ENCODE measurements around the gene MORN1.

MORN1 gene

DNA sequence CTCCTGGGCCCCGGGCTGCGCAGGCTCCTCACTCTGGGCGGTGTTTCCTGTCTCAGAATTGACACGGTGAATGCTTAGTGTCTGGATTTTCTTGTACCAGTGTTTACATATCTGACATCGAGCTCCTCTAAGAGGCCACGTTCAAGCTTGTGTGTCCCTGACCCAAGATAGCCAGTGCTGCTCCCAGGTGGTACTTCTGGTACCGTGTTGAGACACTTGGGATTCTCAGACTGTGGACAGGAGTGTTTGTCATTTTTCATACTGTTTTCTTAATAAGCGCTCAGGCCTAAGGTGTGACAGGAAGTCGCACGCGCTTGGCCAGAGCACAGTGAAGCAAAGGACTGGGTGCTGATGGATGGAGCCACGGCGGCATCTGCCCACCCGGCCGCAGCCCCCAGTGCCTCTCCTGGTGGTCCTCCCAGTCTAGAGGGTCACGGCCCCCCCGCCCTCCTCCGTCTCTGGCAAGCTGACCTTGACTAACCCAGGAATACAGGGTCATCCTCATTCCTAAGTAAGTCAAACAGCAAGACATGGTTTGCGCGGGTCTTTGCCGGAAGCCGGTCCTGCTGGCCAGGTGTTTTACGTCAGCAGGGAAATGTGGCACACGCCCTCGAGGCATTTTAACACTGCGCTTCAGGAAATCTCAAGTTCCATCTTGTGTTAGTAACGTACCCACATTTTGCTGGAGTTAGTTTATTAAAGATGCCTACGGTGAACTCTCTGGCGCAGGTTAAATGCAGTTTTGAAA, 13.0 kb upstream of the MORN1 start:
- DNase-seq = no peak

DNA sequence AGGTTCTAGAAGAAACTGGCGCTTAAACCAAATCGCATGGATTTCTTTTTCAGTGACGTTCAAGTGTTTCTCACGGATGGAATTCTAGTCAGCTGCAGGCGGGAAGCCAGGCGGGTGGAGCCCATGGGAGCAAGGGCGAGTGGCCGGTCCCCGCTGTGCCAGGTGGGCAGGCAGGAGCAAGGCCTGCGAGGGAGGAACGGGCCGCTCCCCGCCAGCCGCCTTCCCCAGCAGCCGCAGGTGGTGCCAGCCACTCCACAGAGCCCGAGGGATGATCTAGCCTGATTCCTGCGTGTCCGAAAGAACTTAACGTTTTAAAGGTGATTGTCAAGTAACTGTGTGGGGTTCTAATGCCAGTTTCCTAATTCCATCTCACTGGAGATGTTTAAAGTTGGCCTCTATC, 11.9 kb upstream of the MORN1 start:
- no peak for DNase-seq

DNA sequence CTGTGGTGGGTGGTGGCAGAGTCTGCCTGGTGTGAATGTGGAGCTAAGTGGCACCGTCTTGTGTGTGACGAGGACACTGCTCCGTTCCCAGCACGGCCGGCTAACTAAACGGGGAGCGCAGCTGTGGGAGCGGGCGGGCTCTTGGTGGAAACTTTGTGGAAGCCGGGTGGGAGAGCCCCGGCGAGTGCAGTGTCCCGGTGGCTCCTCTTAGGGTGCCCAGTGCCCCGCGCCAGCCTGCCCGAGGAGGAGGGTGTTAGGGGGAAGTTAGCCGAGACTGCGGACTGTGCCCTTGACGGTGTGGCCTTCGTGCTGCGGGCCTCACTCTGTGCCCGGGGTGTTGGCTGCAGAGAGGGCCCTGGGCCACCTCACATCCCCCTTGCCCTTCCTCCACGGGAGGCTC, 11.1 kb upstream of the MORN1 start:
- DNase-seq = no peak

DNA sequence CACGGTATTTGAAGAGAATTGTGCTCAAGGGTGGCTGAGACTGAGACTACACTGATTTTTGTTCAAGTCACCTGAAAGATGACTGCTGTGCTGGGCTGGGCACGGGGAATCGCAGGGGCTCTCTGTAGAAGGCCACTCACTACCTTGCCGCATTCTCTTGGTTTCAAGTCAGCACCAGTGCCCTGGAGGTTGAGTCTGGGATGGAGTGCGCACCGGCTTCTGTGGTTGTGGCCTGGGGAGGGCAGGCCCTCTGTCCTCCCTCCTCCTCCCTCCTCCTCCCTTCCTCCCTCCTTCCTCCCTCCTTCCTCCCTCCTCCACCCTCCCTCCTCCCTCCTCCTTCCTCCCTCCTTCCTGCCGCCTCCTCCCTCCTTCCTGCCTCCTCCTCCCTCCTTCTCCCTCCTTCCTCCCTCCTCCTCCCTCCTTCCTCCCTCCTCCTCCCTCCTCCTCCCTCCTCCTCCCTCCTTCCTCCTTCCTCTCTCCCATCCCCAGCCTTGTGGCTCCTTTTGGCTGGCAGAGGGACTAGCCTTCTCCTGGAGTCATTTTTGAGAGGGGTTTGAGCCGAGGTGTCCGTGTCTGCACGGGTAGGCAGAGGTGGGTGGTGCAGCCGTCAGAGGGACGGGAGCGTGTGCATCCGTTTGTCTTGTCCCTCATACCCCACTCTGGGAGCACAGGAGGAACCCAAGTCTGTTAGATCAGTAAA, 9.7 kb upstream of the MORN1 start:
- no peak for DNase-seq

DNA sequence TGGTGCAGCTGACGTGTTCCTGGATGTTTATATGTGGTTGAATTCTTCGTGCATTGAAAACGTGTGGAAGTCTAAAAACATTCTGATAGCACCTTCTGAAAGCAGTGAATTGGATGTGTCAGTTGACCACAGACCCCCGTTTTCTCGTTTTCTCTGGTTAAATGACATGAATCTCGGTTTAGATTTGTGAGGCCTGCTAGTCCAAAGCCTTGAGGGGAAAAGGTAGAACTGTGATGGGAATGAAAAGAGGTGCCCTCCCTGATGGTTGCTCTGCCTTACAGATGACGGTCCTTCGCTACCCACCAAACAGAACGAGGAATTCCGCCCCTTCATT, 9.2 kb upstream of the MORN1 start:
- no peak for DNase-seq

DNA sequence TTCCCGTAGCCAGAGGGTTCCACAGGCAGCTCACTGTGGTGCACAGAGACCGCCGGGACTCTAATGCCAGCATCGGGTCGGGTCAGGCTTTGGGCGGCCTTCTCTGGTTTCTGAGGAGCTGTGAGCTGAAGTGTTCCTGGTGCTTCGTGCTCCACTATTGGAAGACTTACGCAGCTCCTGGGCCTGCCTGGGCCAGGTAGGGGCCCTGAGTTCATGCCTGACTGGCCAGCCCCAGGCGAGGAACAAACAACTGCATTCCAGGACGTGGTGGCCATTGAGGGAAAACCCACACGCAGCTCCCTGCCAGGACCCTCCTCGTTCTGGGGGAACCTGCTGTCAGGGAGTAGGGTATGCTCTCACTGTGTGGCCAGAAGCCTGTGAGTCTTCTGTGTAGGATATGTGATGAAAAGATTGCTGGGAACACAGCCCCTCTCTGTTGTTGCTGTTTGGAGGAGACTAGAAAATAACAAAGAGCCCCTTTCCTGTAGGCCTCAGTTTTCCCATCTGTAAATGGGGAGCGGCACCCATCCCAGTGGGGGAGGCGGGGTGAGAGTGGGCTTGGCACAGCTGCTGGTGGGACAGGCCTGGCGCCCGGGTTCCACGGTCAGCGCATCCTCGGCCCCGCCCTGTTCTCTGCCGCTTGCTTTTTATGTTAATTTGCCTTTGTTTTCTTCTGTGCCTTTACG, 8.7 kb upstream of the MORN1 start:
- DNase-seq = no peak

DNA sequence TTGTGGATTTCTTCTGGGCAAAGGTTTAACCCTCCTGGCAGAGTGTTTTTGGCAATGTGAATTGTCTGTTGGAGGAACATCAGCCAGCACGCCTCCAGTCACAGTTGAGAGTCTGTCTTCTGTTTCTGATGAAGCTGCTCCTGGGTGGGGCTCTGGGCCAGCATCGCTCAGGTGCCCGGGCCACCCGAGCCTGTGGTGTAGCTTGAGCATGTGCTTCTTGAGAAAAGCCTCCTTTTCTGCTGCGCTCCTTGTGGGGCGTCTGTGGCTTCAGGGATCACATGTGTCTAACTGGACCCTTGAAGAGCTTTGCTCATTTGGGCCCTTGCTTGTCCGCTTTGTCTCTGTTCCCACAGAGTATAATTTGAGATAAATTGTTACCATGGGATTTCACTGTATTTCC, 7.5 kb upstream of the MORN1 start:
- no peak for DNase-seq

DNA sequence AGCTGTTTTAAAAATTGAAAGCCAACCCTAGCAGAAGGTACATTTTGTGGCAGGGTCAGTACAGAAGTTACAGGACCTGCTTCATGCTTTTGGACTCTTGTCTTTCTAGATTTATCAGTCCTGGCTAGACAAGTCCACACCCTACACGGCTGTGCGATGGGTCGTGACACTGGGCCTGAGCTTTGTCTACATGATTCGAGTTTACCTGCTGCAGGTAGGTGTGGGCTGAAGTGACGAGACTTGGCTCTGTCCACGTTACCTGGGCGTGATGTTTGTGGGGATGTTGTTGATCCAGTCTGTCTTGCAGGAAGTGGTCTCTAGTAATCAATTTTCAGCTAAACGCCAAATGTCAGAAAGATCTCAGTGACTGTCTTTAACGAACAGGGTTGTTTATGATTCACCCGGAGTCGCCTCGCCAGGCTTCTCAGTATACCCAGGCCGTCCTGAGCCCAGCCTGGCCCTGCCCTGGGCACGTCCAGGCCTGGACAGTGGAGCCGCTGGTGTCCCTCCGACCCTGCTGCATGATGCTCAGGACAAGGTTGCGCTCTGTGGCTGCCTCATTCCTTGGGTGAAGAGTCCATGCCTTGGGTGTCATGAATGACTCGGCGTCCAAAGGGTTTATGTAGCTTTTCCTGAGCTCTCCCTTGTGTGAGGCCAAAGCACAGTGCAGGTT, 5.8 kb upstream of the MORN1 start:
- no peak for DNase-seq

DNA sequence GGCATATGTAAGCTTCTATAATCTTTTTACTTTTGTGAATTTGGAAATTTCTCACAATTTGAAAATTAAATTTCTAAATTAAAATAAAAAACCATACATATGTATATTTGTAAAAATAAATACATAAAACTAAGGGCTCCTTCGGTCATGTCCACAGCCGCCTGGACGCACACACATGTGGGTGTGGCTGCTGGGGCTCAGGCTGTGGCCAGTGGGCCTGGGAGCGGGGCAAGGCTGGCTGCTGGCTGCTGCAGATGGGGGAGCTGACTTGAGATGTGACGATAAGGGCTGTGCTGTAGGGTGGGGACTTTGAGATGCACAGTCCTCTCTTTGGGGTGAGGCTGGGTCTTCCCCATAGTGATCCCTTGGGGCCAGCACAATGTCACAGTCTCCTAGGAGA, 5.1 kb upstream of the MORN1 start:
- no peak for DNase-seq

DNA sequence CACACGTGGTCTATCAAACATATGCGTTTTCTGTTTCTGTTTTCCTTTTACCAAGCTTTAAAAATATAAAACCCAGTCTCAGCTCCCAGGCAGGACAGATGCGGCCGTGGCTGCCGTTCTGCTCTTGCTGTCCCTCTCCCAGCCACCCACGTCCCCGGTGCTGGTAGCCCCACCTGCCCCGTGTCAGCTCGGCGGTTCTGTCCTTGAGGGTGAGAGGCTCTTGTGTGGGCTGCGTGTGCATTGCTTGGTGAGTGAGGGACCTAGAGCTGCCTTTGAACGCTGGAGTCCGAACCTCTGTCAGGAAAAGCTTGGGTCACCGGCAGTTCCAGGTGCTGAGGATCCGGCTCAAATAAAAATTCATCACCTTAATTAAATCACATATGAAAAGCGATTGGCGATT, 4.7 kb upstream of the MORN1 start:
- no peak for DNase-seq

DNA sequence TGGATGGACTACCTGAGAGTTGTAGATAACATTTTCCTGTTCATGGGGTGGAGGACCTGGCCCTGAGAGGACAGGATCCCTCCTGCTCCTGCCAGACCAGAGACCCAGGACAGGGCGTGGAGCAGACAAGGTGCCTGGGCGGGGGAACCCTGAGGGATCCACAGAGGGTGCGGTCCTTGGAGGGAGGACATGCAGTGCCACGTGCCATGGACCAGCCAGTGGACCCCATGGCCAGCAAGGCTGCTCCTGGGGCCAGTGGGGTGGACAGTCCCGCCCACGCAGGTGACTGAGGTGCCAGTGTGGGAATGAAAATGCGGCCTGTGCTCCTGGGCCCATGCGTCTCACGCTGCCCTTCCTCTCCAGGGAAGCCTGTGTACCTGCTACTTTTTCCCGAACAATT, 3.9 kb upstream of the MORN1 start:
- DNase-seq = no peak

DNA sequence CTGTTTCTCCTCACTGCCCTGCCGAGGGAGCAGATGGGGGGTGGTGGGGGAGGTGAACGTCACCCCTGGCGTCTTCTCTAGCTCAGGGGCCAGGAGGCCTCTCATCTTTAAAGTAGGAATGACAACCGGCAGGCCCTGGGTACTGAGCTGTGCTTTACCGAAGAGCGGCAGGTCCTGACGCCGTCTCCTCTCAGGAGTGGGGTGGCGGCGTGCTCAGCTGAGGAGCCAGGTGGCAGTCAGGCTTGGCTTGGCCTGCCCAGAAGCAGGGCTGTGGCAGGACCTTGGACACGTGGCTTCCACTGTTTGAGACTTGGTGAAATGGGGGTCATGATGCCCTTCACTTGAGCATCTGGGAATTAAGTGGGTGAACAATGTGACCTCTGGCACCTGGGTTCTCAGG, 3.4 kb upstream of the MORN1 start:
- DNase-seq = no peak

DNA sequence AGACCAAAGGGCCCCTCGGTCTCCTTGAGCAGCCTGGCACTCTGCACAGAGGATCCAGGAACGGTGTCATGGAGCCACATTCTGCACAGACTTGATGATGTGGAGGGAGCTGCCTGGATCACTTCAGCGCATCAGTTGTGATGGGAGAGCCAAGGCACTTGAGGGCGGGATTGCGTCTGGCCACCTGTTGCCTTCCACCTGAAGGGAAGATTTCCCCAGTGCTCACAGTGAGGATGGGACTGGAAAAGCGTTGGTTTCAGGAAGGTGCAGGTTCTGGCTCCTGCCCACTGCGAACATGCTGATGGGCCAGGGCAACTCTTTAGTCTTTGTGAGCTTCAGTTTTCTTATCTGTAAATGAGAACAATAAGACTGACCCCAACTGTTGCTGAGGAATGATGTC, 2.9 kb upstream of the MORN1 start:
- DNase-seq = no peak

DNA sequence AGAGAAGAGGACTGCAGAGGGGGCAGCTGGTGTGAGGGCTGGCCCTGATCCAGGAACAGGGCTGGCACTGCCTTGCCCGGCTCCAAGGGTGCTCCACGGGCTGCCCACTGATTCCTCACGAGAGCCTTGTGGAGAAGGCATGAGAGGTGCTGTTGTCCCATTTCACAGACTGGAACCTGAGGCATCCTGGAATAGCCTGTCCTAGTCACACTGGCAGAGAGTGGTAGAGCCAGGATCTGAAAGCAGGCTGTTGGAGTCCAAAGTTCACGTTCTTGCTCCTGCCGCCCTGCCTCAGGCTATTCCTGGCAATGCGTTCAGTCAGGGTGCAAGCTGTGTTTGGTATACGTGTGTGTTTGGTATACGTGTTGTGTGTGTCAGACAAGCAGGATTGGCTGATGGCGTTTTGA, 2.1 kb upstream of the MORN1 start:
- no peak for DNase-seq

DNA sequence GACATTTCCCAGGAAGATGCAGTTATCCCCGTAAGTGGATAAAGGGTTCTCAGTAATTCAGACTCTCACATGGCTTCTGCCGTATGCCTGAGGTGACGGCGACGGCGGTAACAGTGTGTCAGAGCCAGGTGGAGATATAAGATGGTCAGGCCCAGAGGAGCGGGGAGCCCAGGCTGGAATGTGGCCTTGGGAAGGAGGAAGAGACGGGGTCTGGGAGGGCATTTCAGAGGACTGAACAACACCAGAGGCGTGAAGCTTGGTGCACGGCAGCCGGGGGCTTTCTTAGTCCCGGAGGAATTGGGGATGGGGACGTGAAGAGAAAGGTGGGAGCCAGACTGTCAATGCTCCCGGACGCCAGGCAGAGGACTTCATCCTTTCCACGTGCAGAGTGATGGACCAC, 1.3 kb upstream of the MORN1 start:
- DNase-seq = no peak

DNA sequence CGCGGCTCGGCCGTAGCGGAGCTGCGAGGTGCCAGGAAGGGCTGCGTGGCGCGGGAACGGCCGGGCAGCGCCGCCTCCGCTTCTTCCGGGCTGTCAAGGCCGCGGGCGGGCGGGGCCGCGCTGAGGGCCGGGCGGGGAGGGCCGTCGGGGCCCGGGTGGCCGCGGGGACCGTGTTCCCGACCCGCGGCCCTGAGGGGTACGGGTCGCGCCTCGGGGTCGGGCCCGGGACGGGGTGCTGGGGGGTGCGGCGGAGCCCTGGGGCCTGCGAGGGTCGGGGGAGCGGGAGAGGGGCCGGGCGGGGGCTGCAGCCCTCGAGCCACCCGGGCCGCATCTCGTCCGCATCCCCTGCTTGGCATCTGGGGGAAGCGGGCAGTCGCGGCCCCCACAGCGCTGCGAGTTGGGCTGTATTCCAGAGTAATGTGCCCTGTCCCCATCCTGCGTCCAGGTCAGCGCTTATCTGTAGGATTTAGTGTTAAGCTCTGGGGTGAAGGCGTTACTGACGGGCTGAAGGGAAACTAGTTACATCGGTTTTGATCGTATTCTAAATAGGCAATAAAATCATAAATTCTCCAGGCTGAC, 666 bp upstream of the MORN1 start:
- DNase-seq = no peak

DNA sequence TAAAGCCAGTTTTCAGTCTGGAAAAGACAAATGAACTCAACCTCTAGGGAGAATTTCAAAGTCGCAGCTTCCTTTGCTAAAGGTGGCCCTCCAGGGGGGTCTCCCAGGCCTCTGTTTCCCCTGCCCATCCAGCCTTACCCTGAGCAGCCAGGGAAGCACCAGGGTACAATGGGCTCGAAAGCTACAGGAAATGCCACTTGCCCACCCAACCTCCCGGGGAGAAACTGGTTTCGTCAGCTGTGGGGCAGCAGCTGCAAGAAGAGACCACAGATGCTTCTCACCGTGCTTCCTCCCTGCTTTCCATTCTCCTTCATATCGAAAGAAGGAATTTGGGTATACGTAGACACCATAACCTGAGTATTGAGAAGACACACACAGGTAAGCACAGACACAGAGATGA, 1.7 kb downstream of the MORN1 start:
- no peak for DNase-seq

DNA sequence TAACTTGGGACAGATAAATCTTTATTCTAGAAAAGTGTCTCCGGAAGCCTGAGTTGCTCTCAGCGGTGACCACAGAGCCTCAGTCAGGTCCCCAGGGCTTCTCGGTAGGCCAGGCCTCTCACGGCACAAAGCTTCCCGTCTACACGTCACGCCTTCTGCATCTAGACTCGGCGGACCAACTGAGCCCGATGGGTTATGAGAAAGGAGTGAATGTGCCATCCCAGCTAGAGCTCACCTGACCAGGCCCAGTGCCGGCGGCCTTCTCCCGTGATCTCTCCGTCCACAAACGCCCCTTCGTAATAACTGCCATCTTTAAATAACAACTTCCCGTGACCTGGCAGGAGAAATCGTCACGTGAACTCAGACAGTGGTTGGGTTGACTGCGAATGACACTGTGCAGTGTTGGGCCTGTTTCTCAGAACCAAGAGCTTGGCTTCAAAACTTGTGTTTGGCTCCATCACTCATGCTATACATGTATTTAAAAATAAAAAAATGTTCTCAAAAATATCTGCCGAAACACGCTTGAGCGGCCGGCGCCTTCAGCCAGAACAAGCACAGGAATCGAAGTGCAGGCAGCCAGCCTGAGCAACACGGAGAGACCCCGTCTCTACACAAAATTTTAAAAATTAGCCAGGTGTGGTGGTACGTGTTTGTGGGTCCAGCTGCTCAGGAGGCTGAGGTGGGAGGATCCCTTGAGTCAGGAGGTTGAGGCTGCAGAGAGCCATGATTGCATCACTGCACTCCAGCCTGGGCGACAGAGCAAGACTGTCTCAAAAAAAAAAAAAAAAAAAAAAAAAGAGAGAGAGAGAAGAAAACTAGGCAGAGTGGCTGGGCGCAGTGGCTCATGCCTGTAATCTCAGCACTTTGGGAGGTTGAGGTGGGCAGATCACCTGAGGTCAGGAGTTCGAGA, 3.1 kb downstream of the MORN1 start:
- no peak for DNase-seq

DNA sequence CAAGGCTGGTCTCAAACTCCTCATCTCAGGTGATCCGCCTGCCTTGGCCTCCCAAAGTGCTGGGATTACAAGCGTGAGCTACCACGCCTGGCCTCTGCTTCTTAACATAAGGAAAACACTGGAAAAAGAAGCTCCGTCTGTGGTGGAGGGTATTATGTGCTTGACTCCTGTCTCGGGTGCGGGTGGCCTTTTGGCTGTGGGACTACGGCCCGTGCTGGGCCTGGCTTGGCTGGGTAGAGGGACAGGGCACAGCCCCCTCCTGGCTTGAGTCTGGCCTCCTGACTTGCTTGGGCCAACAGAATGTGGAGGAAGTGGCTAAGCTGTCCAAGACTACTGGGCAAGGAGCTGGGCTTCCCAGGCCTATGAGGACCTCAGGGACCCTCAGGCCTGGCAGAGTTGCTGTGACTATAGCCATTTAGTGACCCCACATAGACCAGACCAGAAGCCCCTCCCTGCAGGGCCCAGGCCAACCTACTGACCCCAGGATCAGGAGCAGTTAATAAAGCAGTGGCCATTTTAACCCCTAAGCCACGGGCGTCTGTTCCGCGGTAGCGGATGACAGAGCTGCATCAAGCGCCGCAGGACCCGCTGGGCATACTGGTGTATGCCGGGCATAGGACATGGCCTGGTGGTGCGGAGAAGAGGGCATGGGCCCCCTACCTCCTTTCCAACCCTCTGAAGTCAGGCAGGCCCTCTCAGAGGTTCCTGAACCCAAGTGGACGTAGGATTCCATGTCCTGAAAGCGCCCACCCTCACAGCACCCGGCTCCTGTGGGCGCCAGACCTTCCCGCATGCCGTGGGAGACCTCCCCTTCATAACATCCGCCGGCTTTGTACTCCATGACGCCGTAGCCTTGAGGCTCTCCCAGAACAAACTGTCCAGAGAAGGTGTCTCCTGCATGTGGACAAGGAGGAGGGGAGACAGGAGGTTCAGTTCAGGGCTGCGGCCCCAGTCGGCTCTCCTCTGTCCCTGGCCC, 4.4 kb downstream of the MORN1 start:
- no peak for DNase-seq

DNA sequence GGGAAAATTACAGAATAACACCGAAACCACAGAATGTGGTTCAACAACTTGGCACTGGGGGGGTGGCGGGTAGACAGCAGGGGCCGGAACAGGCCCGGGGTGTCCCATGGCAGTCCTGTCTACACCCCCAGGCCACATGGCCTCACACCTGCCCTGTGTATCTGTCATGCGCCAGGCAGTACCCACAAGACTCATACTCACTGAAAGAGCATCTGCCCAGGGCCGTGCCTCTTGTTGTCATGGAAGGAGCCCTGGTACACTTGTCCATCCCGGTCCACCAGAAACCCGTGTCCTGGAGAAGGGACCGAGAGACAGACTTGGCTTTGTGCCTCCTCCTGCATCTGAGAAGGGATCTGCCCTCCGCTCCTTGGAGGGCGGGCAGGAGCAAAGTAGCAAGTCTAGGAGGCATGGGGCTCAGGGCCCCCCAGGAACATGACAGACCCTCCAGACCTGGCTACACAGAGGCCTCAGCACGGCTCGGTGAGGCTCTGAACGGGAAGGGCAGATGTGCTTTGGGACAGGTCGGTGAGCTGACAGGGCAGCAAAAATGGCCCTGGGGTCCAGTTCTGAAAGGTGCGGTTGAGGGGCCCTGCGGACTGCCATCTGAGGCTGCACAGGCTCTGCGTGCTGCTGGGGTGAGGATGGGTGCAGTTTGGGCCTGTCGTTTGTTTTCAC, 5.6 kb downstream of the MORN1 start:
- no peak for DNase-seq
